K562 (cell line): Measurements from ENCODE around the gene EXOC7. TPM values are rescaled to one million over a fixed set of nuclear protein-coding genes. Genes with fewer than 3 reads are reported as not detected.

ENCODE experiments used
- ARID2 ChIP-seq: fragments of 450-650 bp; IDR thresholded peaks from 2 replicates; pipeline ENCODE4 v1.6.1; 2017; ENCODE audit warnings: antibody characterized with exemption, mild to moderate bottlenecking
- ATF6 ChIP-seq: sonication (generic); formaldehyde crosslinking; IDR thresholded peaks from 2 replicates; pipeline ENCODE4 v1.4.0; 2020; ENCODE audit warnings: mild to moderate bottlenecking, missing genetic modification reagents
- CREB1 ChIP-seq, 2 experiments: sonication (generic) in 1 of 2; formaldehyde crosslinking in 1 of 2; IDR thresholded peaks; 2 replicates each; pipeline versions ENCODE4 v1.6.1 to v1.8.0; 2012 to 2022; ENCODE audit warnings: inconsistent platforms in 1 of 2, mild to moderate bottlenecking in 1 of 2, missing genetic modification reagents in 1 of 2, moderate library complexity in 1 of 2
- CREBBP ChIP-seq: IDR thresholded peaks from one replicate; pipeline ENCODE4 v1.6.1; 2012; ENCODE audit warnings: low read depth, mild to moderate bottlenecking, control low read depth, inconsistent platforms, low read length
- ETV1 ChIP-seq: fragments of 450-650 bp; conservative IDR thresholded peaks from 2 replicates; pipeline ENCODE4 v1.6.1; 2016; ENCODE audit warnings: missing genetic modification characterization, control low read depth, low read depth, missing compliant biosample characterization
- ETV6 ChIP-seq, 3 experiments: fragments of 150-350 bp in 1 of 3; sonication (generic) in 1 of 3; formaldehyde crosslinking in 1 of 3; IDR thresholded peaks; 2 replicates each; pipeline versions ENCODE4 v1.6.1 to v1.8.0; 2014 to 2022; ENCODE audit warnings: borderline replicate concordance in 2 of 3, low read depth in 2 of 3, antibody characterized with exemption in 1 of 3, low read length in 1 of 3, mild to moderate bottlenecking in 1 of 3, missing genetic modification reagents in 1 of 3
- GATAD2B ChIP-seq: fragments of 450-650 bp; IDR thresholded peaks from 2 replicates; pipeline ENCODE4 v1.6.1; 2017; ENCODE audit warnings: mild to moderate bottlenecking, borderline replicate concordance
- GMEB1 ChIP-seq: fragments of 250-450 bp; sonication (Bioruptor Pico); IDR thresholded peaks from 2 replicates; pipeline ENCODE4 v1.4.0; 2020; ENCODE audit warnings: mild to moderate bottlenecking
- KAT7 ChIP-seq: sonication (generic); formaldehyde crosslinking; IDR thresholded peaks from 2 replicates; pipeline ENCODE4 v1.8.0; 2022; ENCODE audit warnings: missing genetic modification reagents, mild to moderate bottlenecking, borderline replicate concordance
- MAFK ChIP-seq: IDR thresholded peaks from 2 replicates; pipeline ENCODE4 v1.6.1; 2011; ENCODE audit warnings: low read length, improper control_type of control experiment
- NFE2 ChIP-seq: IDR thresholded peaks from 2 replicates; pipeline ENCODE4 v1.6.1; 2014; ENCODE audit warnings: antibody characterized with exemption, low read depth
- NFE2L1 ChIP-seq: fragments of 450-650 bp; IDR thresholded peaks from 2 replicates; pipeline ENCODE4 v1.6.1; 2016; ENCODE audit warnings: missing genetic modification characterization, low read depth, mild to moderate bottlenecking, missing compliant biosample characterization, moderate library complexity, borderline replicate concordance
- NR2C1 ChIP-seq, 2 experiments: fragments of 450-650 bp; IDR thresholded peaks; 2 replicates each; pipeline ENCODE4 v1.6.1; 2017; ENCODE audit warnings: mild to moderate bottlenecking in 2 of 2, antibody characterized with exemption in 1 of 2, inconsistent platforms in 1 of 2, missing compliant biosample characterization in 1 of 2, missing genetic modification characterization in 1 of 2
- NR2C2 ChIP-seq, 2 experiments: fragments of 200-800 bp in 1 of 2; sonication (Bioruptor generic) in 1 of 2; sonication (generic) in 1 of 2; formaldehyde crosslinking in 1 of 2; IDR thresholded peaks; 2 replicates each; pipeline versions ENCODE4 v1.6.1 to v1.8.0; 2016 to 2022; ENCODE audit warnings: mild to moderate bottlenecking in 1 of 2, missing compliant biosample characterization in 1 of 2, missing genetic modification characterization in 1 of 2, missing genetic modification reagents in 1 of 2
- SIN3A ChIP-seq, 2 experiments: fragments of 150-350 bp in 1 of 2; IDR thresholded peaks; 2 replicates each; pipeline ENCODE4 v1.6.1; 2011 to 2016; ENCODE audit warnings: borderline replicate concordance in 2 of 2, low read depth in 2 of 2, low read length in 2 of 2, mild to moderate bottlenecking in 2 of 2, moderate library complexity in 2 of 2; ENCODE audit not compliant: control insufficient read depth in 1 of 2
- THRAP3 ChIP-seq: fragments of 450-650 bp; IDR thresholded peaks from 2 replicates; pipeline ENCODE4 v1.6.1; 2016; ENCODE audit warnings: mild to moderate bottlenecking, inconsistent platforms, borderline replicate concordance
- ZFX ChIP-seq: sonication (generic); formaldehyde crosslinking; IDR thresholded peaks from 2 replicates; pipeline ENCODE4 v1.8.0; 2022; ENCODE audit warnings: mild to moderate bottlenecking, missing genetic modification reagents, moderate library complexity
- ZNF217 ChIP-seq: sonication (generic); formaldehyde crosslinking; IDR thresholded peaks from 2 replicates; pipeline ENCODE4 v1.8.0; 2022; ENCODE audit warnings: mild to moderate bottlenecking, missing genetic modification reagents
- ZNF609 ChIP-seq: sonication (generic); formaldehyde crosslinking; IDR thresholded peaks from 2 replicates; pipeline ENCODE4 v1.8.1; 2023; ENCODE audit warnings: missing genetic modification reagents, mild to moderate bottlenecking, borderline replicate concordance
- polyA plus RNA-seq, 8 experiments: library from polyadenylated mRNA; depleted of rRNA in 4 of 8; stranded (reverse) in 5 of 8; unstranded in 3 of 8; fragments of >200 nt; fragmentation: Nextera tagmentation in 2 of 8; fragmentation: Illumina TruSeq in 1 of 8; extraction: Ambion mirVana in 2 of 8; extraction: Trizol in 1 of 8; gene quantifications; 2 replicates each; pipeline versions ENCODE4 v1.2.1 to v1.2.3, GENCODE V29; 2011 to 2014; ENCODE audit warnings: inconsistent platforms in 1 of 8, missing spikeins in 1 of 8
- total RNA-seq, 7 experiments: library from RNA; depleted of rRNA in 6 of 7; stranded (reverse); fragments of >200 nt in 6 of 7; fragmentation: Illumina TruSeq in 2 of 7; extraction: Trizol in 2 of 7; gene quantifications; 2 replicates each; pipeline versions ENCODE4 v1.2.1 to v1.2.3, GENCODE V29; 2011 to 2021; ENCODE audit warnings: low replicate concordance in 1 of 7

Gene EXOC7
- total and polyA plus RNA-seq, 9 of the 15 experiments (the other 6 are each of a cell fraction or from before 2014, with no cell fraction given) = 18.6 to 57.0 (median 35.0) TPM

GRCh38 chr17:76038050-76038449 is 65.5 kb downstream of the EXOC7 start (continued):
- TF ChIP-seq ETV6 (IDR thresholded peaks at IDR 0.05; ENCODE audit: borderline replicate concordance in 1 of 2, low read depth in 2 of 2, low read length in 1 of 2) (no peak), ETV6 (CRISPR knock-in tag; IDR thresholded peaks at IDR 0.05; ENCODE audit: borderline replicate concordance) (no peak), ATF6 (CRISPR knock-in tag) (no peak), ZFX (CRISPR knock-in tag) (no peak), THRAP3 (no peak), ZNF217 (no peak), NFE2L1 (tag) (no peak), NR2C1 (IDR thresholded peaks at IDR 0.05) (no peak), NR2C1 (tag; IDR thresholded peaks at IDR 0.05) (no peak), CREBBP (no peak), CREB1 (IDR thresholded peaks at IDR 0.05) (peak; percentile 75), CREB1 (CRISPR knock-in tag; IDR thresholded peaks at IDR 0.05) (no peak), NFE2 (no peak), NR2C2 (CRISPR knock-in tag; IDR thresholded peaks at IDR 0.05) (no peak), NR2C2 (tag; IDR thresholded peaks at IDR 0.05) (no peak), KAT7 (CRISPR knock-in tag) (no peak), ETV1 (tag) (no peak), GATAD2B (no peak), SIN3A (IDR thresholded peaks at IDR 0.05; ENCODE audit: borderline replicate concordance in 2 of 2, control insufficient read depth in 1 of 2, low read depth in 2 of 2, low read length in 2 of 2) (no peak), ARID2 (no peak), GMEB1 (CRISPR knock-in tag) (no peak), MAFK (no peak), ZNF609 (CRISPR knock-in tag) (no peak)
